Suprapubic skin (tissue), 4 donors: ENCODE data around the gene ZNF490. TPM values are rescaled to one million over a fixed set of nuclear protein-coding genes. Genes with fewer than 3 reads are reported as not detected.

Experiments used
- DNase-seq, 2 donors: peaks; one replicate each; pipeline ENCODE4 v3.0.0-alpha.2; 2019; ENCODE audit warnings: low spot score in 2 of 2
- H3K27ac ChIP-seq: fragments of 200-600 bp; sonication (generic); one replicate; pipeline ENCODE4 v1.5.1; 2019
- H3K27me3 ChIP-seq: fragments of 200-600 bp; sonication (generic); one replicate; pipeline ENCODE4 v1.5.1; 2019
- H3K36me3 ChIP-seq: fragments of 200-600 bp; sonication (generic); one replicate; pipeline ENCODE4 v1.5.1; 2019
- H3K4me1 ChIP-seq: fragments of 200-600 bp; sonication (generic); one replicate; pipeline ENCODE4 v1.5.1; 2019
- H3K4me3 ChIP-seq: fragments of 200-600 bp; sonication (generic); one replicate; pipeline ENCODE4 v1.5.1; 2019; ENCODE audit warnings: mild to moderate bottlenecking
- H3K9me3 ChIP-seq: fragments of 200-600 bp; sonication (generic); one replicate; pipeline ENCODE4 v1.5.1; 2019
- EP300 ChIP-seq: sonication (generic); formaldehyde crosslinking; IDR thresholded peaks from one replicate; pipeline ENCODE4 v1.6.1; 2017; ENCODE audit warnings: antibody characterized with exemption
- POLR2A ChIP-seq, 2 donors: fragments of 450-650 bp; IDR thresholded peaks; one replicate each; pipeline ENCODE4 v1.6.1; 2017; ENCODE audit warnings: antibody characterized with exemption in 2 of 2, mild to moderate bottlenecking in 2 of 2, moderate library complexity in 2 of 2
- POLR2AphosphoS5 ChIP-seq, 3 donors: sonication (generic); formaldehyde crosslinking; IDR thresholded peaks; one replicate each; pipeline ENCODE4 v1.6.1; 2017; ENCODE audit warnings: antibody characterized with exemption in 3 of 3
- WGBS: methylation state at CpG from one replicate; pipeline ENCODE4 v1.1.5; 2018; 5-methylcytosine and 5-hydroxymethylcytosine counted together
- total RNA-seq, 4 donors: library from RNA; depleted of rRNA; stranded (reverse); fragments of >200 nt; gene quantifications; one replicate each; pipeline ENCODE4 v1.1.0, GENCODE V29; 2016
- TF ChIP-seq, protein P1 (sequence below), 2 donors: fragments of 200-600 bp in 1 of 2; fragments of 450-650 bp in 1 of 2; sonication (generic) in 1 of 2; IDR thresholded peaks; one replicate each; pipeline ENCODE4 v1.5.1; 2016 to 2019; ENCODE audit warnings: antibody characterized with exemption in 2 of 2, mild to moderate bottlenecking in 1 of 2, moderate library complexity in 1 of 2

The ZNF490 gene
- total RNA-seq, 4 donors from 2014 or later: 5.0 to 9.3 (median 7.0) TPM

DNA sequence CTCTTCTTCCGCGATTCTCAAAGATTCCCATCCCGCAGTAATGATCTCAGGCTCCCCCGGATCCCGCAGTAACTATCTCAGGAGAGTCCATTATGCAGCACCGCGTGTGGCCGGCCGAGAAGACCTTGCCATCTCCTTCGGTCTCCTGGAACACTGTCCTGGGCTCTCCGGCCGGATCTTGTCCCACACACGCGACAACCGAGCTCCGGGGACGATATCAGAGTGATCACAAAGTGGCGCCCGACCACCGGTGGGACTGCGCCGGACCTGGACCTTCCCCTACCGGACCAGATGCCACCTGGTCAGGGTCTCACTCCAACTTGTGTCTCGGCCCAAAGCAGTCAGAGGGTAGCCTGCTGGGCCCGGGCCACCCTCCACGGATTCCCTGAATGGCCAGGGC is 31.9 kb upstream of the ZNF490 start:
- H3K36me3 ChIP-seq: no peaks in the 10 kb centered on the region
- H3K4me3 ChIP-seq: no peak overlapping the region
- peaks cover 11% of the 10 kb centered on the region for H3K4me1 ChIP-seq
- TF ChIP-seq POLR2AphosphoS5 (IDR thresholded peaks at IDR 0.05) (no peak), EP300 (no peak), POLR2A (IDR thresholded peaks at IDR 0.05) (no peak)
- TF ChIP-seq, protein P1, sequence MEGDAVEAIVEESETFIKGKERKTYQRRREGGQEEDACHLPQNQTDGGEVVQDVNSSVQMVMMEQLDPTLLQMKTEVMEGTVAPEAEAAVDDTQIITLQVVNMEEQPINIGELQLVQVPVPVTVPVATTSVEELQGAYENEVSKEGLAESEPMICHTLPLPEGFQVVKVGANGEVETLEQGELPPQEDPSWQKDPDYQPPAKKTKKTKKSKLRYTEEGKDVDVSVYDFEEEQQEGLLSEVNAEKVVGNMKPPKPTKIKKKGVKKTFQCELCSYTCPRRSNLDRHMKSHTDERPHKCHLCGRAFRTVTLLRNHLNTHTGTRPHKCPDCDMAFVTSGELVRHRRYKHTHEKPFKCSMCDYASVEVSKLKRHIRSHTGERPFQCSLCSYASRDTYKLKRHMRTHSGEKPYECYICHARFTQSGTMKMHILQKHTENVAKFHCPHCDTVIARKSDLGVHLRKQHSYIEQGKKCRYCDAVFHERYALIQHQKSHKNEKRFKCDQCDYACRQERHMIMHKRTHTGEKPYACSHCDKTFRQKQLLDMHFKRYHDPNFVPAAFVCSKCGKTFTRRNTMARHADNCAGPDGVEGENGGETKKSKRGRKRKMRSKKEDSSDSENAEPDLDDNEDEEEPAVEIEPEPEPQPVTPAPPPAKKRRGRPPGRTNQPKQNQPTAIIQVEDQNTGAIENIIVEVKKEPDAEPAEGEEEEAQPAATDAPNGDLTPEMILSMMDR (IDR thresholded peaks at IDR 0.05): no peak
- H3K9me3 ChIP-seq: no peaks in the 10 kb centered on the region
- H3K27ac ChIP-seq: no peak overlapping the region
- no peak for DNase-seq
- H3K27me3 ChIP-seq: no peaks in the 10 kb centered on the region
- 95% methylated on average over 24 of the region's 26 CpGs for WGBS

DNA sequence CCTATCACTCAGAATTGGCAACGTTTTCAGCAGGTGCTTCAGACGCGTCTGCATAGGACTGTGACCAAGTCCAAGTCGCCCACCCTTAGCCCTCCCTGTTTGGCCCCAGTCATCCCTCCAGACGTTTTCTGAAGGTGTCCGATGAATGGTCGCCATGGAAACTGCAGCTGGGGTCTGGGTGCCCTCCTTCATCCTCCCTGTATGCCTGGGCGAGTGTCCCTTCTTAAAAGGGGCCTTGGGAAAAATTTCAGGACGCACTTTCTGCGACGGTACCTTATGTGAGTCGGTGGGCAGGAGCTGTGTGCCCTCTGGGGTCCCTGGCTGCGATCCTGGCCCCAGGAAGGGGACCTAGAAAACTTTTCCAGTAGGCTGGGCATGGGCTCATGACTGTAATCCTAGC is 30.8 kb upstream of the ZNF490 start:
- TF ChIP-seq, protein P1 (IDR thresholded peaks at IDR 0.05): no peak
- TF ChIP-seq POLR2A (IDR thresholded peaks at IDR 0.05) (no peak), EP300 (no peak), POLR2AphosphoS5 (IDR thresholded peaks at IDR 0.05) (no peak)
- no peak for DNase-seq
- Histone ChIP-seq H3K27ac (no peak overlapping the region), H3K36me3 (no peaks in the 10 kb centered on the region), H3K9me3 (no peaks in the 10 kb centered on the region), H3K4me3 (no peak overlapping the region), H3K4me1 (peaks cover 9% of the 10 kb centered on the region), H3K27me3 (no peaks in the 10 kb centered on the region)
- WGBS: 71% methylated on average over 13 of the region's 13 CpGs

- peak; percentile 84 to 88 for DNase-seq
- Histone ChIP-seq H3K36me3 (no peaks in the 10 kb centered on the region), H3K27me3 (no peaks in the 10 kb centered on the region), H3K27ac (no peak overlapping the region), H3K9me3 (no peaks in the 10 kb centered on the region), H3K4me3 (peak overlapping the region; percentile 34), H3K4me1 (peaks cover 9% of the 10 kb centered on the region)
- WGBS: 8% methylated on average over 36 of the region's 39 CpGs
- no peak for TF ChIP-seq POLR2A (IDR thresholded peaks at IDR 0.05)
- TF ChIP-seq, protein P1 (IDR thresholded peaks at IDR 0.05): peak; percentile 37 to 77
- no peak for TF ChIP-seq POLR2AphosphoS5 (IDR thresholded peaks at IDR 0.05)
Measured at GRCh38 chr19:12639901-12640613, 29.4 kb upstream of the ZNF490 start.

GRCh38 chr19:12638611-12639182 is 28.1 kb upstream of the ZNF490 start:
- DNase-seq: no peak
- no peaks in the 10 kb centered on the region for H3K27me3 ChIP-seq
- 91% methylated on average over 20 of the region's 22 CpGs for WGBS
- no peak overlapping the region for H3K4me3 ChIP-seq
- TF ChIP-seq EP300: no peak
- TF ChIP-seq, protein P1 (IDR thresholded peaks at IDR 0.05): no peak
- no peak for TF ChIP-seq POLR2A (IDR thresholded peaks at IDR 0.05)
- TF ChIP-seq POLR2AphosphoS5 (IDR thresholded peaks at IDR 0.05): no peak
- H3K36me3 ChIP-seq: no peaks in the 10 kb centered on the region
- peaks cover 9% of the 10 kb centered on the region for H3K4me1 ChIP-seq
- no peak overlapping the region for H3K27ac ChIP-seq
- H3K9me3 ChIP-seq: no peaks in the 10 kb centered on the region

- Histone ChIP-seq H3K27ac (no peak overlapping the region), H3K9me3 (no peaks in the 10 kb centered on the region), H3K36me3 (peaks cover 3% of the 10 kb centered on the region), H3K4me3 (no peak overlapping the region), H3K27me3 (no peaks in the 10 kb centered on the region), H3K4me1 (peaks cover 9% of the 10 kb centered on the region)
- DNase-seq: no peak
- TF ChIP-seq, protein P1 (IDR thresholded peaks at IDR 0.05): no peak
- TF ChIP-seq POLR2AphosphoS5 (IDR thresholded peaks at IDR 0.05) (no peak), EP300 (no peak), POLR2A (IDR thresholded peaks at IDR 0.05) (no peak)
- 75% methylated on average over 13 of the region's 13 CpGs for WGBS
Measured at GRCh38 chr19:12636631-12637030, 26.0 kb upstream of the ZNF490 start.
